Upper lobe of left lung (tissue), 4 donors: Measurements from ENCODE around the gene SYNE3.

Experiments
- EP300 ChIP-seq, 4 donors: sonication (generic); formaldehyde crosslinking; IDR thresholded peaks; one replicate each; pipeline ENCODE4 v1.5.1; 2017; ENCODE audit warnings: antibody characterized with exemption in 4 of 4, control low read depth in 2 of 4
- POLR2A ChIP-seq, 4 donors: fragments of 450-650 bp; IDR thresholded peaks; one replicate each; pipeline ENCODE4 v1.5.1; 2016 to 2017; ENCODE audit warnings: antibody characterized with exemption in 4 of 4, mild to moderate bottlenecking in 2 of 4
- TF ChIP-seq, protein P1 (sequence below), 6 experiments: fragments of 450-650 bp in 4 of 6; fragments of 200-600 bp in 2 of 6; sonication (generic) in 2 of 6; IDR thresholded peaks; one replicate each; pipeline ENCODE4 v1.5.1; 2016 to 2019; ENCODE audit warnings: antibody characterized with exemption in 6 of 6

DNA sequence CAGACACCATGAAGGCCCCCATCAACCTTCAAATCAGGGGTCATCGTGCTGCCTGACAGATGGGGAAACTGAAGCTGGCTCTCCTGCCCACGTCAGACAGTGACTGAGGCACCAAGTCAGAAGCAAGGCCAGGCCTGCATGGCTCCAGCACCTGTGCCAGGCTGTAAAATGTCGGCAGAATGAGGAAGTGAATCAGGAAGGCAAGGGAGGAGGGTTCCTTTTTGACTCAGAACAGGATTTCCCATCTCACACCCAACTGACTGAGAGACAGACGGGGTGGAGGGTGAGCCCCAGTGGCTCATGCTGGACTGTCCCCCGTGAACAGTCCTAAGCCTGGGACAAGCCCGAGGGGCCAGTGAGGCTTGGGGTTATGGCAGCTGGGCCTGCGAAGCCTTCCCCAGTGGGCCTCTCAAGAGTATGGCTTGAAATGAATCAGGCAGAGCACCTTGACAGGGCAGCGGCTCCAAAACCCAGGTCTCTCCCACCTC lies 20.9 kb downstream of the SYNE3 start:
- TF ChIP-seq POLR2A (IDR thresholded peaks at IDR 0.05) (no peak), EP300 (IDR thresholded peaks at IDR 0.05) (no peak)
- TF ChIP-seq, protein P1, sequence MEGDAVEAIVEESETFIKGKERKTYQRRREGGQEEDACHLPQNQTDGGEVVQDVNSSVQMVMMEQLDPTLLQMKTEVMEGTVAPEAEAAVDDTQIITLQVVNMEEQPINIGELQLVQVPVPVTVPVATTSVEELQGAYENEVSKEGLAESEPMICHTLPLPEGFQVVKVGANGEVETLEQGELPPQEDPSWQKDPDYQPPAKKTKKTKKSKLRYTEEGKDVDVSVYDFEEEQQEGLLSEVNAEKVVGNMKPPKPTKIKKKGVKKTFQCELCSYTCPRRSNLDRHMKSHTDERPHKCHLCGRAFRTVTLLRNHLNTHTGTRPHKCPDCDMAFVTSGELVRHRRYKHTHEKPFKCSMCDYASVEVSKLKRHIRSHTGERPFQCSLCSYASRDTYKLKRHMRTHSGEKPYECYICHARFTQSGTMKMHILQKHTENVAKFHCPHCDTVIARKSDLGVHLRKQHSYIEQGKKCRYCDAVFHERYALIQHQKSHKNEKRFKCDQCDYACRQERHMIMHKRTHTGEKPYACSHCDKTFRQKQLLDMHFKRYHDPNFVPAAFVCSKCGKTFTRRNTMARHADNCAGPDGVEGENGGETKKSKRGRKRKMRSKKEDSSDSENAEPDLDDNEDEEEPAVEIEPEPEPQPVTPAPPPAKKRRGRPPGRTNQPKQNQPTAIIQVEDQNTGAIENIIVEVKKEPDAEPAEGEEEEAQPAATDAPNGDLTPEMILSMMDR (IDR thresholded peaks at IDR 0.05) = no peak
